ENCODE results near the gene PBX3.

The PBX3 gene

GRCh38 chr9:125747053-125747764 is at the start of gene PBX3:
TSS of gene PBX3 (plus strand) at chr9:125747373.
- no peak for DNase-seq

- no peak for DNase-seq
Measured at GRCh38 chr9:125699870-125700269, 47.3 kb upstream of the PBX3 start.

GRCh38 chr9:125700791-125701190 is 46.4 kb upstream of the PBX3 start:
- no peak for DNase-seq

GRCh38 chr9:125701351-125701750 is 45.8 kb upstream of the PBX3 start:
- no peak for DNase-seq

GRCh38 chr9:125703662-125704061 is 43.5 kb upstream of the PBX3 start:
- DNase-seq = no peak

- DNase-seq = no peak
Measured at GRCh38 chr9:125705893-125706292, 41.3 kb upstream of the PBX3 start.

GRCh38 chr9:125706651-125707471 is 40.3 kb upstream of the PBX3 start, which contains the start of gene MAPKAP1:
TSS of gene MAPKAP1 (minus strand) at chr9:125707208. CDS start at chr9:125672574, 34,634 bp downstream.
- DNase-seq = peak; percentile 91 to 92

GRCh38 chr9:125707472-125707804 is 39.7 kb upstream of the PBX3 start:
- no peak for DNase-seq

GRCh38 chr9:125726456-125727132 is 20.6 kb upstream of the PBX3 start:
- DNase-seq = no peak

GRCh38 chr9:125730168-125730567 is 17.0 kb upstream of the PBX3 start:
- DNase-seq = no peak

- no peak for DNase-seq
Measured at GRCh38 chr9:125732562-125732961, 14.6 kb upstream of the PBX3 start.

GRCh38 chr9:125739436-125739835 is 7.7 kb upstream of the PBX3 start:
- no peak for DNase-seq

GRCh38 chr9:125742657-125743056 is 4.5 kb upstream of the PBX3 start:
- no peak for DNase-seq

GRCh38 chr9:125743682-125744428 is 3.3 kb upstream of the PBX3 start:
- DNase-seq = no peak

GRCh38 chr9:125744616-125745015 is 2.6 kb upstream of the PBX3 start:
- DNase-seq = no peak

- no peak for DNase-seq
Measured at GRCh38 chr9:125745018-125745417, 2.2 kb upstream of the PBX3 start.

GRCh38 chr9:125745682-125746016 is 1.5 kb upstream of the PBX3 start:
- DNase-seq = no peak

GRCh38 chr9:125746017-125746773 is 978 bp upstream of the PBX3 start:
- DNase-seq = peak; percentile 58 to 80

- DNase-seq = no peak
Measured at GRCh38 chr9:125746774-125747052, 460 bp upstream of the PBX3 start.

- DNase-seq = no peak
Measured at GRCh38 chr9:125747765-125748445, 732 bp downstream of the PBX3 start.

GRCh38 chr9:125748446-125749099 is 1.4 kb downstream of the PBX3 start:
- no peak for DNase-seq
